HUES64 (cell line): ENCODE data around the gene ANKRD13B.
A peak's percentile ranks its signal among the peaks of the same experiment; 100 is the strongest.

Source experiments
- H3K27ac ChIP-seq: 2 replicates; pipeline ENCODE4 v1.7.0; 2013; ENCODE audit warnings: low read depth, low read length, inconsistent platforms
- H3K27me3 ChIP-seq: 2 replicates; pipeline ENCODE4 v1.6.1; 2013; ENCODE audit warnings: mild to moderate bottlenecking, low read length; ENCODE audit not compliant: insufficient read depth
- H3K36me3 ChIP-seq: 2 replicates; pipeline ENCODE4 v1.6.1; 2013; ENCODE audit warnings: mild to moderate bottlenecking, low read length; ENCODE audit not compliant: insufficient read depth
- H3K4me1 ChIP-seq: 2 replicates; pipeline ENCODE4 v1.6.1; 2013; ENCODE audit warnings: mild to moderate bottlenecking, low read length, moderate library complexity; ENCODE audit not compliant: insufficient read depth
- H3K4me3 ChIP-seq: 2 replicates; pipeline ENCODE4 v1.5.1; 2013; ENCODE audit warnings: mild to moderate bottlenecking, low read length, moderate library complexity
- H3K9ac ChIP-seq: 2 replicates; pipeline ENCODE4 v1.6.1; 2013; ENCODE audit warnings: mild to moderate bottlenecking, low read depth, low read length
- H3K9me3 ChIP-seq: 2 replicates; pipeline ENCODE4 v1.6.1; 2013; ENCODE audit warnings: low read depth, low read length; ENCODE audit not compliant: insufficient read depth
- WGBS: fragments of 150-250, 120-280 bp; methylation state at CpG from one replicate; pipeline ENCODE4 v1.1.7; 2013; ENCODE audit warnings: missing lambda C conversion rate; 5-methylcytosine and 5-hydroxymethylcytosine counted together

ANKRD13B gene

DNA sequence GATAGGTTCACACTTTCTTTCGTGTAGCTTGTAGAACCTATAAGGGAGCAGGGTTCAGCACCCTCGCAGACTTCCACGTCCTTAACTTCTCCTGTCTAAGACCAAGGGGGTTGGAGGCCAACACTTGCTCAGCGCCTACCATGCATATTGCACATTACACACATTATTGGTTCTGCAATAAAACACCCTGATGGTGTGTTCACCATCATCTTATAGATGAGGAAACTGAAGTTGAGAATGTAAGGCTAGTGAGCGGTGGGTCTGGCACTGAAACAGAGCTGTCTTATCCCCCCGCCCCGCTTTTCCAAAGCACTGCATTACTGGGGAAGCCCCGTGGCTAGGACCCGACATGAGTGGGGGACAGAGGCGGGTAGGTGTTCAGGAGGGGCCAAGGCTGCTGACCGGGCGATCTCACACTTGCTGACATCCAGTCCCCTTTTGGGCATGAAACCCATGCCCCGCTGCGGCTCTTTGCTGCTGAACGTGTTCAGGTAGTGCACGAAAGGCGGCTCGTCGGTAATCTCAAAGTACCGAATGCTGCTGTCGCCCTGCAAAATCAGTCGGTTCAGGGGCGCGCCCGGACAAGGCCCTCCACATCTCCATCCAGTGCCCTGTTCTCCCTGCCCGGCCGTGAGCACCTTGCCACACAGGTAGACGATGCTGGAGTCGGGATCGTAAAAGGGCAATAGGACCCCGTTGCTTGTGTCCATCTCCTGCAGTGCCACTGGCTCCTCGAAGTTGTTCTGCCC, 23.5 kb downstream of the ANKRD13B start:
- Histone ChIP-seq H3K27ac (no peak overlapping the region), H3K4me1 (peaks cover 19% of the 10 kb centered on the region), H3K27me3 (peaks cover 77% of the 10 kb centered on the region), H3K9ac (no peak overlapping the region), H3K4me3 (peak overlapping the region; percentile 65), H3K36me3 (no peaks in the 10 kb centered on the region), H3K9me3 (no peaks in the 10 kb centered on the region)
- WGBS = 32% methylated on average over 32 of the region's 32 CpGs

DNA sequence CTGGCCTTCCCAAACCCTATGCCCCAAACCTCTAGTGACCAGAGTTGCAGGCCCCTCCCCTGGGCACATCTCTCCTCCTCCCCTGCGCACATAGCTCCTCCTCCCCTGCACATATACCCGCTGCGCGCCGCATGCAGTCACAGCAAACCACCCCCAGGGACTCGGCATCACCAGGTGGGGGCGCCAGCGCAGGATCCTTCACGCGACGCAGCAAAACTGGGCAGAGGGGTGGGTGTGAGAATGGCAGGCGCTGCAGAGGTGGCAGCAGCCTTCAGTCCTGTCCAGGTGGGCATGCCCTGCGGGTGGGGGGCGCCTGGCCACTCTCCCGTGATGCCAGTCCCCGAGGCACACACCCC, 24.2 kb downstream of the ANKRD13B start:
- H3K4me1 ChIP-seq = peaks cover 19% of the 10 kb centered on the region
- no peaks in the 10 kb centered on the region for H3K36me3 ChIP-seq
- no peak overlapping the region for H3K27ac ChIP-seq
- WGBS = 7% methylated on average over 16 of the region's 16 CpGs
- peak overlapping the region; percentile 65 for H3K4me3 ChIP-seq
- H3K9ac ChIP-seq = no peak overlapping the region
- H3K27me3 ChIP-seq = peaks cover 82% of the 10 kb centered on the region
- no peaks in the 10 kb centered on the region for H3K9me3 ChIP-seq

DNA sequence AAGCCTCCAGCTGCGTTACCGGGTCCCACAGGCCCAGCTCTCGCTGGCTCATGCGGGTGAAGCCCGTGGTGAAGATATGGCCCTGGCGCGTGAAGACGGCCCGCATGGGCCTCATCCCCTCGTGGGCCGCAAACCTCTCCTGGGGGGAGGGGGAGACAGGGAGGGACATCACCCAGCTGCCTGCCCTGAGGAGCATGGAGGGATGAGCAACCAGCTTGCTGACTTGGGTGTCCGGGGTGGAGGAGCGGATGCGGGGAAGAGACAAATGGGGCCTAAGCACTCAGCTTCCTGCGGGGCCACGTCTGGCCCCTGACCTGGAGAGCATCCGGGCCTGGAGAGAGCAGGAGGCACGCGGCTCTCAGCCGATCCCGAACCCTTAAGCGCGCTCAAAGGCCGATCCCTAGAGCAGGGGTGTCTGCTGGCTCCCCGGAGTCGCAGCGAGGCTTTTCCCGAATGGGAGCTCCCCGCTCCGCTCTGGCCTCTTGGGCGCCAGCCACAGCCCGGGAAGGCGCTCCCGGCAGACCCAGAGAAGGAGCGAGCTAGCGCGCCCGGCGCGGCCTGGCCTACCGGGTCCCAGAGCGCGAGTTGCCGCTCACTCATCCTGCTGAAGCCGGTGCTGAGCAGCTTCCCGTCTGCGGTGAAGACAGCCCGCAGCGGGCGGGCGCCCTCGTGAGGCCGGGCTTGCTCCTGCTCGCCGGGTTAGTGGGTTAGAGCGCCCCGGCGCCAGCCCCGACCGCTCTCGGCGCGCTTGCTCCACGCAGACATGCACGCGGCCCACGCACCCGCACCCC, 24.7 kb downstream of the ANKRD13B start:
- WGBS = 13% methylated on average over 68 of the region's 68 CpGs
- H3K27me3 ChIP-seq = peaks cover 83% of the 10 kb centered on the region
- H3K27ac ChIP-seq = no peak overlapping the region
- peaks cover 19% of the 10 kb centered on the region for H3K4me1 ChIP-seq
- H3K9me3 ChIP-seq = no peaks in the 10 kb centered on the region
- H3K9ac ChIP-seq = 0 out of 2 replicates have a peak overlapping the region, but pooled peaks have one; percentile 40
- no peaks in the 10 kb centered on the region for H3K36me3 ChIP-seq
- peak overlapping the region; percentile 65 for H3K4me3 ChIP-seq

DNA sequence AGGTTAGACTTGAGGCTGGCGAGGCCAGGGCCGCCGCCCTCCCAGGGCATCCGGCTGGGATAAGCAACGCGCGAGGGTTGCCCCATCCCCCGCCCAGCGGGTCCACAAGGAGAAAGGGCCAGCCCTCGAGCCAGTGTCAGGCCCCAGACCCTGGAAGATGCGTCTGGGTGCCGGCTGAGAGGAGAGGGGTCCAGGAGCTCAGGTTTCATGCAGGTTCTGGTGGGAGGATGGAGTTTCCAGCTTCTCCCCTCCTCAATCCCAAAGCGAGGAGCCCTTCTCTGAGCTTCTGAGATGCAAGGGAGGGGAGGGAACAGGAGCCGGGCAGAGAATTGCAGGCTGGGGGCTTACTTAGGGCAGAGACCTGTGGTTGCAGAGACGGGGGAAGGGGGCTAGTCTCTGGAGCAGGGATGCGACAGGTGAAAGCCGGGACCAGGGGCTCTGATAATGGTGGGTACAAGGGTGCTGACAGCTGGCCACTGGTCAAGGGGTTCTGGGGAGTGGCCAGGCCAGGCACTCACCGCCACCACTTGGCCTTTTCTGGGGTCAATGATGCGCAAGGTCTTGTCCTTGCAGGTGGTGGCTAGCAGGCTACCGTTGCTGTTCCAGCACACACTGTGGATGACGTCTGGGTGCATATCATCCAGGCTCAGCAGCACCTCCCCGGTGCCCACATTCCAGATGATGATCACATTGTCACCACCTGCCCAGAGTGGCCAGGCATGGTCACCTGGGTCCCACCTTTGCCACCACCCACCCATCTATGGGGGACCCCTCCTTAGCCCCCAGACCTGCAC, 25.5 kb downstream of the ANKRD13B start:
- H3K9ac ChIP-seq = no peak overlapping the region
- 42% methylated on average over 22 of the region's 22 CpGs for WGBS
- no peaks in the 10 kb centered on the region for H3K36me3 ChIP-seq
- peak overlapping the region; percentile 65 for H3K4me3 ChIP-seq
- H3K27ac ChIP-seq = no peak overlapping the region
- H3K9me3 ChIP-seq = no peaks in the 10 kb centered on the region
- peaks cover 86% of the 10 kb centered on the region for H3K27me3 ChIP-seq
- H3K4me1 ChIP-seq = peaks cover 23% of the 10 kb centered on the region

DNA sequence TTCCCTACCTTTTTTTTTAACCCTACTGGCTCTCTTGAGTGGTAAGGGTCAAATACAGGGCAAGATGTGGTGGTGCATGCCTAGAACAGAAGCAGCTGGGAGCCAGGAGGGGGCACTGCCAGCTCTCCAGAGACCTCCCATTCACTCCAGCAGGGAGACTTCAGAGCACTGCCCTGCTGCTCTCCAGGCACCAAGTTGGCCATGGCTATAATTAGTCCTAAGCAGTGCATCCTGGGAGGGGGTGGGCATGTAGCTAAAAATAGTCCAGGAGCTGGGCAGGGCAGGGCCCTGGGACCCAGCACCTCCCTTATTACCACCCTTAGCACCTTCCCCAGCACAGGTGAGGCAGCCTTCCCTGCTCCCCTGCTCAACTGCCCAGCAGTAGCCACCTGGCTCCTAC, 26.3 kb downstream of the ANKRD13B start:
- Histone ChIP-seq H3K27me3 (peaks cover 84% of the 10 kb centered on the region), H3K9me3 (no peaks in the 10 kb centered on the region), H3K9ac (no peak overlapping the region), H3K4me1 (peaks cover 23% of the 10 kb centered on the region), H3K36me3 (no peaks in the 10 kb centered on the region), H3K4me3 (no peak overlapping the region), H3K27ac (no peak overlapping the region)

DNA sequence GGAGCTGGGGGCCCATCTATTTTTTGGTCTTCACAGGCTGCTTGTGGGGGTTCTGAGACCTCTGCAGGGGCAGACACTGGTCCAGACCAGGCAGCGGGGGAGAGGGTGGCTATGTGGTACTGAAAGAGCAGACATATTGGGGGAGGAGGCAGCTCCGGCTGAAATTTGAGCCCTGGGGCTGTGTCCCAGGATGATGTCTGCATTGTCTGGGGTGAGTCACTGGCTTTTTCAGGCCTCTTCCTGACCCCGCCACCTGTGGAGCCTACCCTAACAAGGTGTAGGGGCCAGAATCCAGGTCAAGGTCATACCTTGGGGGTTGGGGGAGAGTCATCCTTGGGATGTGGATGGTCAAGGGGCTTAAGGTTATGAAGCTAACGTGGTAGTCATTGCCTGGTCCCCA, 27.3 kb downstream of the ANKRD13B start:
- Histone ChIP-seq H3K4me1 (peaks cover 13% of the 10 kb centered on the region), H3K4me3 (no peak overlapping the region), H3K36me3 (no peaks in the 10 kb centered on the region), H3K9me3 (no peaks in the 10 kb centered on the region), H3K9ac (no peak overlapping the region), H3K27me3 (peaks cover 74% of the 10 kb centered on the region), H3K27ac (no peak overlapping the region)
- WGBS = 67% methylated on average over 3 of the region's 4 CpGs

DNA sequence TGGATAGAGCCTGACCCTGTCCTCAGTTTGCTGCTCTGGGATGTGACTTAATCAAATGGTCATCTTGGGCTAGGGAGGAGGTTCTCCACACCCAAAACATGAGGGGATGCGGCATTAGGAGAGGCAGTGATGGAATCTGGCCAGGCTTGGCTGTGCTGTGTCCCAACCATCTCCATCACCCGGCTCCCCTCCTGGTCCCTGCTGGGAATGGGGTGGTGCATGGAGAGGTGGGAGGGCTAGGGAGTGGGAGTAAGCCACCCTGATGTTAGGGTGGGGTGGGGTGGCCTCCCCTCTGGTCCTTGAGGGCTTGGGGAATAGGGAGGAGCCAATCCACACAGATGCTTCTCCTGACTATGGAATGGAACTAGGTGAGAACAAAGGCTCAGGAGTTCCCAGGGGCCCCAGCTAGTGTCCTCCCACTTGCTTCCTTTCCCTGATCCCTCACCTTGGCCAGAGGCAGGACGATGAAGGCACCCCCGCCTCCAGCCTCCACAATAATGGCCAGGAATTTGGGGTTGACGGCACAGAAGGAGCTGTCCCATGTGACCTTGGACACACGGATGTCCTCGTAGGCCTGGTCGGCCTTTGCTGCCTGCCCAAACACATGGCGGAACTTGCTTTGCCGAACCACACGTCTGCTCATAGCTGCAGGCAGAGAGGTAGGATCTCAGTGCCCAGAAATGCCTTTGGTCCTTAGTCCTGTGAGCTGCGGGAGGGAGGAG, 28.0 kb downstream of the ANKRD13B start:
- Histone ChIP-seq H3K4me1 (peaks cover 12% of the 10 kb centered on the region), H3K36me3 (no peaks in the 10 kb centered on the region), H3K27ac (no peak overlapping the region), H3K27me3 (peaks cover 67% of the 10 kb centered on the region), H3K9me3 (no peaks in the 10 kb centered on the region), H3K9ac (no peak overlapping the region), H3K4me3 (no peak overlapping the region)
- WGBS = 93% methylated on average over 12 of the region's 12 CpGs

DNA sequence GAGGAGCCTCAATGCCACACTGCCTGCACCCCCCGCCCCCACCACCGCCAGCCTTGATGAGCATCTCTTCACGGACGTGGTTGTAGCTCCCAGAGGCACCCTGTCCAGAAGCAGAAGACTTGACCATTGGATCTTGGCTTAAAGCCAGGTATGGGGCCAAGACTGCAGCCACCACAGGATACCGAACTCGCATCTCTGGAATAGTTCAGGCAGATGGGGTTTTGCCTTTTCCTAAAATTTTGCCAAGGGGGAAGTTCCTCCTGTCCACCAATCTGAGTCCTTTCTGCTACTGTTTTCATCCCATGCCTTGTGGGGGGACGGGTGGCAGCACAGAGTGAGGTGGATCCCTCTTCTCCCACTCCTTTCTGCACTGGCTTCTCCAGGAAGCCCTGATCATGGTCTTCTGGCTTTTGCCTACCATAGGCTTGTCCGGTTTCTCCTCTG, 28.8 kb downstream of the ANKRD13B start:
- WGBS = 71% methylated on average over 8 of the region's 8 CpGs
- peaks cover 7% of the 10 kb centered on the region for H3K4me1 ChIP-seq
- H3K27me3 ChIP-seq = peaks cover 59% of the 10 kb centered on the region
- no peaks in the 10 kb centered on the region for H3K9me3 ChIP-seq
- H3K4me3 ChIP-seq = peak overlapping the region; percentile 72
- H3K9ac ChIP-seq = no peak overlapping the region
- no peak overlapping the region for H3K27ac ChIP-seq
- no peaks in the 10 kb centered on the region for H3K36me3 ChIP-seq

DNA sequence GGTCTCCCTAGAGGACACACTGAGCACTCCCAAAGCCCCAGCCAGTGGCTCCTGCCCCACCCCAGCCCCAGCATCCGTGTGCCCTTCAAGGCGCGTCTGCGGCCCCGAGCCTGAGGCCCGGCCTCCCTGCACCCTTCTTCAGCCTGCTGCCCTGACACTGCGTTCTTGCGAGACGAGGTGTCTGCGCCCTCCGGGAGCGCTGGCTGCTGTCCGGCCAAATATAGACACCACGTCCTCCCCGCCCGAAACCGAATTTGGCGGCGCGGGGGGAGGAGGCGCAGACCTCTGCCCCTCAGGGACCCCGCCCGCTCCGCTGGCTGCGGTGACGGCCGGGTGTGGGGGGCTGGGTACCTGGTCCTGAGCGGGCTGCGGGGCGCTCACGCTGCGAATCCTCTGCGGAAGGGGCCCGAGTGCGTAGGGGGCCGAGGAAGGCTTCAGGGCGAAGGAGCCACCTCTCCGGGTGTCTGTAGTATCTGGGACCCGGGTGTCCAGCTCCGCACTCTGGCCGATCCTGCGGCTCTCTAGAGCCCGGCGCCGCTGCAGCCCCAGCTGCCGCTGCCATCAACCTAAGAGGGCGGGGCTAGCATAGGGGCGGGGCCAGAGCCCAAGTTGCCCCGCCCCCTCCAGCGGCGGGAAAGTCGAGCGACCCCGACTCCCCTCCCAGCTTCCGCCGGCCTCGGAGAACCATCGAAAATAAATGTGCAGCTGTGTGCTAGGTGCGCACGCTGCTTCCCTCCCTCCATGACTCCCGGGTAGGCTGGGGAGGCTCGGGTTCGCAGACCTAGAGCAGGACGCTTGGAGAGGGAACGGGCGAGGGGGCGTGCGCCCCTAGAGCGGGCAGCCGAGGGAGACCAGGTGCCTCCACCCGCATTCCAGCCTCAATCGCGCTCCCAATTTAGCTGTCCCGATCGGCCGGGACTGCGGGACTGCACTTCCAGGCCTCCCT, 29.7 kb downstream of the ANKRD13B start, which contains the start of gene CORO6:
CORO6 (minus strand) TSS at position 576 of the 946 bp plus-strand sequence. CDS start 1,491 bp downstream, outside the sequence.
- WGBS = 1% methylated on average over 77 of the region's 77 CpGs
- peak within 1 kb of the TSS; percentile 83 for H3K9ac ChIP-seq
- H3K27ac ChIP-seq = peak within 1 kb of the TSS; percentile 73; the same call in 1 of the 2 replicates
- peaks cover 50% of the 10 kb centered on the region for H3K27me3 ChIP-seq
- no peaks in the 10 kb centered on the region for H3K9me3 ChIP-seq
- no peaks in the 10 kb centered on the region for H3K36me3 ChIP-seq
- H3K4me1 ChIP-seq = peaks cover 7% of the 10 kb centered on the region
- H3K4me3 ChIP-seq = peak within 1 kb of the TSS; percentile 72

DNA sequence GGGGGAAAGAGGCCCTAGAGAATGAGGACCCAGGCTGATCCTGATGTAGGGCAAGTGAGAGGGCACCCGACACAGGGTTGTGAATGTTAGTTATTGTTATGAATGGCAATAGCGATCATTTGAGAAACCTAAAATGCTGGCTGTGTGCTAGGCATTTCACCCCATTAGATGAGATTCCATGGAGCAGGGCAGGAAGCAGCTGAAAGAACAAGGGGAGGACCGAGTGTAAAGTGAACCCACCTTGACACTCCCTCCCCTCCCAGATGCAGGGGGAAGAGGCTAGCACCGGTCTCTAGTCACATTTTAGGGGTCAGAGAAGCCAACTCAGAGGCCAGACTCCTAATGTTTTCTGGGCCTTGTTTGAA, 30.3 kb downstream of the ANKRD13B start:
- Histone ChIP-seq H3K4me1 (peaks cover 7% of the 10 kb centered on the region), H3K36me3 (no peaks in the 10 kb centered on the region), H3K9me3 (no peaks in the 10 kb centered on the region), H3K27me3 (peaks cover 44% of the 10 kb centered on the region), H3K9ac (peak overlapping the region; percentile 83), H3K4me3 (peak overlapping the region; percentile 72), H3K27ac (no peak overlapping the region; the same call in 1 of the 2 replicates)
- WGBS = 30% methylated on average over 4 of the region's 4 CpGs
